Lower leg skin (tissue), 4 donors: Measurements from ENCODE around the gene UHRF1. TPM values are rescaled to one million over a fixed set of nuclear protein-coding genes. Genes with fewer than 3 reads are reported as not detected.

Experiments
- DNase-seq, 2 donors: peaks; one replicate each; pipeline ENCODE4 v3.0.0-alpha.2; 2019; ENCODE audit warnings: low spot score in 2 of 2
- H3K4me3 ChIP-seq: fragments of 200-600 bp; sonication (generic); 2 replicates; pipeline ENCODE4 v1.5.1; 2017; ENCODE audit warnings: mild to moderate bottlenecking, low read depth; ENCODE audit not compliant: poor library complexity, severe bottlenecking
- CTCF ChIP-seq, 3 donors: fragments of 450-650 bp; IDR thresholded peaks; one replicate each; pipeline ENCODE4 v1.5.1; 2016; ENCODE audit warnings: antibody characterized with exemption in 3 of 3, mild to moderate bottlenecking in 3 of 3, moderate library complexity in 2 of 3
- POLR2A ChIP-seq, 2 donors: fragments of 450-650 bp; IDR thresholded peaks; one replicate each; pipeline ENCODE4 v1.6.1; 2016 to 2017; ENCODE audit warnings: antibody characterized with exemption in 2 of 2, mild to moderate bottlenecking in 1 of 2, moderate library complexity in 1 of 2
- WGBS, 2 donors: methylation state at CpG; one replicate each; pipeline ENCODE4 v1.1.5; 2018; 5-methylcytosine and 5-hydroxymethylcytosine counted together
- intact Hi-C: fragments of 100-400 bp; cut with DNase I; formaldehyde crosslinking; loops from one replicate; pipeline ENCODE4 v1.15.0; 2023; ENCODE audit warnings: low total_unique reads
- total RNA-seq, 4 donors: library from RNA; depleted of rRNA; stranded (reverse); fragments of >200 nt; gene quantifications; one replicate each; pipeline ENCODE4 v1.1.0, GENCODE V29; 2016

Gene UHRF1
- total RNA-seq, 4 donors from 2014 or later, result 0.53 to 2.4 (median 1.1) TPM

- DNase-seq, result no peak
- no peak overlapping the region for H3K4me3 ChIP-seq
- WGBS, 2 donors, result 51 to 66% methylated on average over 3 of the region's 3 CpGs
- TF ChIP-seq POLR2A (IDR thresholded peaks at IDR 0.05) (no peak), CTCF (IDR thresholded peaks at IDR 0.05) (no peak)
- intact Hi-C loops, result no loop called here
Measured at GRCh38 chr19:5001615-5002014, 92.3 kb downstream of the UHRF1 start.

- DNase-seq, result no peak
- WGBS, 2 donors, result 82 to 83% methylated on average over 4 of the region's 4 CpGs
- no peak for TF ChIP-seq POLR2A (IDR thresholded peaks at IDR 0.05)
- no peak for TF ChIP-seq CTCF (IDR thresholded peaks at IDR 0.05)
- intact Hi-C loops, result no loop called here
- H3K4me3 ChIP-seq, result no peak overlapping the region
Measured at GRCh38 chr19:5002143-5002542, 92.8 kb downstream of the UHRF1 start.

- WGBS, 2 donors, result 65 to 69% methylated on average over 16 to 18 of the region's 18 CpGs
- TF ChIP-seq CTCF (IDR thresholded peaks at IDR 0.05) (no peak), POLR2A (IDR thresholded peaks at IDR 0.05) (no peak)
- intact Hi-C loops, result no loop called here
- no peak for DNase-seq
- no peak overlapping the region for H3K4me3 ChIP-seq
Measured at GRCh38 chr19:5003781-5004180, 94.5 kb downstream of the UHRF1 start.

- no peak overlapping the region for H3K4me3 ChIP-seq
- intact Hi-C loops, result no loop called here
- TF ChIP-seq POLR2A (IDR thresholded peaks at IDR 0.05) (no peak), CTCF (IDR thresholded peaks at IDR 0.05) (no peak)
- DNase-seq, result no peak
- WGBS, 2 donors, result 83 to 90% methylated on average over 5 of the region's 5 CpGs
Measured at GRCh38 chr19:5005096-5005495, 95.8 kb downstream of the UHRF1 start.

GRCh38 chr19:5006201-5006600, 96.9 kb downstream of the UHRF1 start:
- 75 to 77% methylated on average over 10 of the region's 10 CpGs for WGBS, 2 donors
- no peak overlapping the region for H3K4me3 ChIP-seq
- no peak for DNase-seq
- no peak for TF ChIP-seq POLR2A (IDR thresholded peaks at IDR 0.05)
- TF ChIP-seq CTCF (IDR thresholded peaks at IDR 0.05), result no peak
- intact Hi-C loops, result no loop called here

- intact Hi-C loops, result no loop called here
- no peak overlapping the region for H3K4me3 ChIP-seq
- no peak for TF ChIP-seq POLR2A (IDR thresholded peaks at IDR 0.05)
- TF ChIP-seq CTCF (IDR thresholded peaks at IDR 0.05), result no peak
- 92% methylated on average over 13 of the region's 13 CpGs for WGBS, 2 donors
- DNase-seq, result no peak
Measured at GRCh38 chr19:5006821-5007220, 97.5 kb downstream of the UHRF1 start.
